ENCODE results near the gene PCDHB11. TPM values are rescaled to one million over a fixed set of nuclear protein-coding genes. Genes with fewer than 3 reads are reported as not detected.
"Not testable (repeated sequence)": the region's sequence is repeated elsewhere in the genome, so short reads cannot be mapped to it uniquely, and the experiment has no call there.

The PCDHB11 gene
- total RNA-seq, result not detected in 2 replicates

GRCh38 chr5:141199359-141200235 is at the start of gene PCDHB11:
Gene PCDHB11, plus strand, starts transcription at chr5:141199627. Its CDS starts 148 bp downstream, at chr5:141199775.
- no peaks in the 10 kb centered on the region for H3K27me3 Mint-ChIP-seq (ENCODE audit: low read depth)
- no peaks in the 10 kb centered on the region for H3K4me1 Mint-ChIP-seq (ENCODE audit: low read depth)
- intact Hi-C loops (cut with micrococcal nuclease), result no loop called here
- no peak within 1 kb of the TSS for H3K4me3 Mint-ChIP-seq (ENCODE audit: low read depth)
- no peak for DNase-seq (ENCODE audit: low spot score)
- H3K9me3 Mint-ChIP-seq, result peaks cover 51% of the 10 kb centered on the region
- no peaks in the 10 kb centered on the region for H3K36me3 Mint-ChIP-seq (ENCODE audit: low read depth)
- no peak within 1 kb of the TSS for H3K27ac Mint-ChIP-seq

- no peaks in the 10 kb centered on the region for H3K4me1 Mint-ChIP-seq (ENCODE audit: low read depth)
- no peaks in the 10 kb centered on the region for H3K27me3 Mint-ChIP-seq (ENCODE audit: low read depth)
- H3K36me3 Mint-ChIP-seq (ENCODE audit: low read depth), result no peaks in the 10 kb centered on the region
- no peak within 1 kb of the TSS for H3K4me3 Mint-ChIP-seq (ENCODE audit: low read depth)
- no peak for DNase-seq (ENCODE audit: low spot score)
- intact Hi-C loops (cut with micrococcal nuclease), result no loop called here
- H3K9me3 Mint-ChIP-seq, result peaks cover 31% of the 10 kb centered on the region
- H3K27ac Mint-ChIP-seq, result no peak within 1 kb of the TSS
Measured at GRCh38 chr5:141149812-141150211, 49.6 kb upstream of the PCDHB11 start, which contains the start of gene PCDHB6. Gene PCDHB6, plus strand, starts transcription at chr5:141150057. Its CDS starts 201 bp downstream, at chr5:141150258.

- Mint-ChIP-seq H3K27ac (no peak overlapping the region), H3K27me3 (ENCODE audit: low read depth) (no peaks in the 10 kb centered on the region), H3K9me3 (peaks cover 31% of the 10 kb centered on the region), H3K4me3 (ENCODE audit: low read depth) (no peak overlapping the region), H3K36me3 (ENCODE audit: low read depth) (no peaks in the 10 kb centered on the region), H3K4me1 (ENCODE audit: low read depth) (no peaks in the 10 kb centered on the region)
- DNase-seq (ENCODE audit: low spot score), result no peak
- intact Hi-C loops (cut with micrococcal nuclease), result no loop called here
Measured at GRCh38 chr5:141150224-141150992, 49.0 kb upstream of the PCDHB11 start.

GRCh38 chr5:141150993-141151325 is 48.5 kb upstream of the PCDHB11 start:
- H3K27me3 Mint-ChIP-seq (ENCODE audit: low read depth), result no peaks in the 10 kb centered on the region
- peaks cover 31% of the 10 kb centered on the region for H3K9me3 Mint-ChIP-seq
- intact Hi-C loops (cut with micrococcal nuclease), result no loop called here
- no peak overlapping the region for H3K4me3 Mint-ChIP-seq (ENCODE audit: low read depth)
- no peaks in the 10 kb centered on the region for H3K36me3 Mint-ChIP-seq (ENCODE audit: low read depth)
- no peak overlapping the region for H3K27ac Mint-ChIP-seq
- DNase-seq (ENCODE audit: low spot score), result no peak
- H3K4me1 Mint-ChIP-seq (ENCODE audit: low read depth), result no peaks in the 10 kb centered on the region

GRCh38 chr5:141151632-141152031 is 47.8 kb upstream of the PCDHB11 start:
- H3K4me3 Mint-ChIP-seq (ENCODE audit: low read depth); DNase-seq (ENCODE audit: low spot score); H3K36me3 Mint-ChIP-seq (ENCODE audit: low read depth); H3K27ac Mint-ChIP-seq; intact Hi-C loops (cut with micrococcal nuclease); H3K4me1 Mint-ChIP-seq (ENCODE audit: low read depth); H3K27me3 Mint-ChIP-seq (ENCODE audit: low read depth): not testable (repeated sequence)
- H3K9me3 Mint-ChIP-seq, result peaks cover 33% of the 10 kb centered on the region

- peaks cover 38% of the 10 kb centered on the region for H3K9me3 Mint-ChIP-seq
- H3K4me1 Mint-ChIP-seq (ENCODE audit: low read depth); H3K27me3 Mint-ChIP-seq (ENCODE audit: low read depth); DNase-seq (ENCODE audit: low spot score); H3K36me3 Mint-ChIP-seq (ENCODE audit: low read depth); intact Hi-C loops (cut with micrococcal nuclease); H3K4me3 Mint-ChIP-seq (ENCODE audit: low read depth); H3K27ac Mint-ChIP-seq: not testable (repeated sequence)
Measured at GRCh38 chr5:141152096-141152495, 47.3 kb upstream of the PCDHB11 start.

- H3K4me1 Mint-ChIP-seq (ENCODE audit: low read depth), result no peaks in the 10 kb centered on the region
- H3K36me3 Mint-ChIP-seq (ENCODE audit: low read depth), result no peaks in the 10 kb centered on the region
- intact Hi-C loops (cut with micrococcal nuclease), result no loop called here
- DNase-seq (ENCODE audit: low spot score), result no peak
- no peak overlapping the region for H3K4me3 Mint-ChIP-seq (ENCODE audit: low read depth)
- peaks cover 41% of the 10 kb centered on the region for H3K9me3 Mint-ChIP-seq
- no peak overlapping the region for H3K27ac Mint-ChIP-seq
- no peaks in the 10 kb centered on the region for H3K27me3 Mint-ChIP-seq (ENCODE audit: low read depth)
Measured at GRCh38 chr5:141155540-141156374, 43.7 kb upstream of the PCDHB11 start.

GRCh38 chr5:141157356-141157755 is 42.1 kb upstream of the PCDHB11 start:
- DNase-seq (ENCODE audit: low spot score); H3K27me3 Mint-ChIP-seq (ENCODE audit: low read depth); H3K36me3 Mint-ChIP-seq (ENCODE audit: low read depth); H3K27ac Mint-ChIP-seq; intact Hi-C loops (cut with micrococcal nuclease); H3K4me3 Mint-ChIP-seq (ENCODE audit: low read depth); H3K4me1 Mint-ChIP-seq (ENCODE audit: low read depth): not testable (repeated sequence)
- H3K9me3 Mint-ChIP-seq, result peaks cover 31% of the 10 kb centered on the region

GRCh38 chr5:141157901-141158300 is 41.5 kb upstream of the PCDHB11 start:
- H3K27me3 Mint-ChIP-seq (ENCODE audit: low read depth); H3K4me1 Mint-ChIP-seq (ENCODE audit: low read depth); H3K27ac Mint-ChIP-seq; H3K36me3 Mint-ChIP-seq (ENCODE audit: low read depth); H3K4me3 Mint-ChIP-seq (ENCODE audit: low read depth); DNase-seq (ENCODE audit: low spot score); intact Hi-C loops (cut with micrococcal nuclease): not testable (repeated sequence)
- H3K9me3 Mint-ChIP-seq, result peaks cover 27% of the 10 kb centered on the region

GRCh38 chr5:141172381-141173204 is 26.8 kb upstream of the PCDHB11 start, which contains the start of gene PCDHB7:
Gene PCDHB7, plus strand, starts transcription at chr5:141172644. Its CDS starts 192 bp downstream, at chr5:141172836.
- no peaks in the 10 kb centered on the region for H3K4me1 Mint-ChIP-seq (ENCODE audit: low read depth)
- no peak within 1 kb of the TSS for H3K27ac Mint-ChIP-seq
- no peak within 1 kb of the TSS for H3K4me3 Mint-ChIP-seq (ENCODE audit: low read depth)
- DNase-seq (ENCODE audit: low spot score), result no peak
- no peaks in the 10 kb centered on the region for H3K27me3 Mint-ChIP-seq (ENCODE audit: low read depth)
- peaks cover 37% of the 10 kb centered on the region for H3K9me3 Mint-ChIP-seq
- H3K36me3 Mint-ChIP-seq (ENCODE audit: low read depth), result no peaks in the 10 kb centered on the region
- intact Hi-C loops (cut with micrococcal nuclease), result no loop called here

GRCh38 chr5:141174291-141175104 is 24.9 kb upstream of the PCDHB11 start:
- intact Hi-C loops (cut with micrococcal nuclease); H3K27ac Mint-ChIP-seq; DNase-seq (ENCODE audit: low spot score); H3K4me3 Mint-ChIP-seq (ENCODE audit: low read depth); H3K4me1 Mint-ChIP-seq (ENCODE audit: low read depth); H3K27me3 Mint-ChIP-seq (ENCODE audit: low read depth); H3K36me3 Mint-ChIP-seq (ENCODE audit: low read depth): not testable (repeated sequence)
- peaks cover 23% of the 10 kb centered on the region for H3K9me3 Mint-ChIP-seq

All from activated T-helper 2 cell treated with anti-CD3 and anti-CD28 coated beads, Interferon-gamma antibody, Interleukin-2, Interleukin-4, amounts not matched to agents 10 μg/mL and 5 μg/mL and 100 μg/mL, durations not matched to agents 14 hours and 24 hours and 36 hours (primary cell).